CD4-positive, alpha-beta T cell treated with Interleukin-12 subunit alpha and Interleukin-12 subunit beta, for 1 hour (primary cell): ENCODE results near the gene WBP4.
"Not testable (repeated sequence)": the region's sequence is repeated elsewhere in the genome, so short reads cannot be mapped to it uniquely, and the experiment has no call there.

Experiments
- DNase-seq: peaks from one replicate; pipeline ENCODE4 v3.0.0-alpha.2; 2020

The WBP4 gene

DNA sequence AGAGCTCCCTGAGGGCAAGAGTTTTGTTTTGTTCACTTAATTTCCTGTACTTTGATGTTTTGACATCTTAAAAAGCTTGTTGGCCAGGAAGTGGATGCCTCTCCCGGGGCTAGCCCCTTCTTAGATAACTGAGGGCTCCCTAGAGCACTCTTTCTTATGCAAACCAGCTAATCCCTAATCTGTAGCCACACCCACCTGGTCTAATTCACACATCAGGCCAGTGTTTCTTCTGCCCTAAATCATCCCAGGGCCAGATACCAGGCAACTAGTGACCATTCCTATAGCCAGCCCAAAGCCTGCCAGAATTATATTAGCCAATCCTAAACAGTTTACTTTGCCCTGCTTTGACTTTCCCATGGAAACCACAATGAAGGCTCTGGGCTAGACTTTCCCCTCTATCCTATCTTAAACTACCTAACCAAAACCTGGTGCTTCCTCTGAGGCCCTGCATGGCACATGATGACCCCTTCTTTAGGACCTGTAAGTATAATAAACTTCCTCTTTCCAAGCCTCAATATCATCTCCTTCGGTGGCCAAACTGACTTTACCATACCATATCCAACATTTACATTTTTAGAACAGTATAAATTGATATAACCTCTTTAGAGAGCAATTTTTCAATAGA, 24.8 kb downstream of the WBP4 start:
- no peak for DNase-seq

DNA sequence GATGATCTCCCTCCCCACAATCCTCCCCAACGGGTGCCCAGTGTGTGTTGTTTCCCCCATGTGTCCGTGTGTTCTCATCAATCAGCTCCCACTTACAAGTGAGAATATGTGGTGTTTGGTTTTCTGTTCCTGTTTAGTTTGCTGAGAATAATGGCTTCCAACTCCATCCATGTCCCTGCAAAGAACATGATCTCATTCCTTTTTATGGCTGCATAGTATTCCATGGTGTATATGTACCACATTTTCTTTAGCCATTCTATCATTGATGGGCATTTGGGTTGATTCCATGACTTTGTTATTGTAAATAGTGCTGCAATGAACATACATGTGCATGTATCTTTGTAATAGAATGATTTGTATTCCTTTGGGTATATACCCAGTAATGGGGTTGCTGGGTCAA, 34.4 kb downstream of the WBP4 start:
- DNase-seq: not testable (repeated sequence)

DNA sequence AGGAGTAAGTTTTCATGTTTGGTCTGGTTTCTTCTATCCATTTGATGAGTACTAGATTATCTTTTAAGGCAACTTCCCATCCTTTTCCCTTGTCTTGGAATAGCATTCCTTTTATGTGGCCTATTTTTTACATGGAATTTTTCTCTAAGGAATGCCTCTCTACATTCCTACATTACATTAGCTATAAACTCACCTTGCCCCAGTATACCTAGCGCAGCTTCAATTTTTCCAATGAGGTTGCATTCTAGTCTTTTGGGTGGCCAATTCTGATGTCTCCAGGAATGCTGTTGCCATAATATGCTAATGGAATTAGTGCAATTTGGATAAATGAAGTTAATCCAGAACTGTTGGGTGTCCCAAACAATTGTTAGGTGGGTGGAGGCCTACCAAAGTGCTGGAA, 37.5 kb downstream of the WBP4 start:
- DNase-seq: no peak

DNA sequence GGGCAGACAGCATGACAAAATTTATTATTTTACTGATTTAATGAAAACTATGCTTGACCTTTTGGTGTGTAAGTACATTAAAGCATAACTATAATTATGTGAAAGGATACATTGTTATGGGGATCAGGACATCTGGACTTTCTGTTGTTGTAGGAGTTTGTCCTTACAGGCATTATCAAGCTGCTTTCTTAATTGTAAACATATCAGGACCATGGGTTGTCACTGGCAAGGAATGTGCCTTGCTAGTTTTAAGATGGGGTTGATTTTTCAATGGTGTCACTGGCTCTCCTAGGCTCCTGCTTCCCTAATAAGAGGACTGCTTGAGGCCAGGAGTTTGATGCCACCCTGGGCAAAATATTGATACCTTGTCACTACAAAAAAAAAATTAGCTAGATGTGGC, 38.7 kb downstream of the WBP4 start:
- DNase-seq: no peak

DNA sequence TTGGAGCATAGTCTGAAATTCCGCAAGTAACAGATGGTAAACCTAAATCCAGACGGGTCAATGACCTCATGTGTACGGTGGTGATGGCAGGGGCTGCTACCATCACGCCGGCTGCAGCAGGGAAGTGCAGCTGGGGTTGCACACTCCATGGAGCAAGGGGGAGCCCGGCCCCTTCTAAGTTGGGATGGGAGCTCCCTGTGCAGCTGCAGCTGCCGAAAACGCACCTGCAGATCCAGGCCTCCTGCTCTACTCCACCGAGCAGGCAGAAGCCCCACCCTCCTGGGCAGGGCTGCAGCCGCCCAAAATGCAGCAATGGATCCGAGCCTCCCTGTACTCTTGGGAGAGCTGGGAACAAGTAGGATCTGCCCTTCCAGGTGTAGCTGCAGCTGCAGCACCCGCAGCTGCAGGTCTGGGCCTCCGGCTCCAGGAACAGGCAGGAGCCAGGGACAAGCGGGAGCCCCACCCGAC, 45.8 kb downstream of the WBP4 start:
- DNase-seq: no peak

DNA sequence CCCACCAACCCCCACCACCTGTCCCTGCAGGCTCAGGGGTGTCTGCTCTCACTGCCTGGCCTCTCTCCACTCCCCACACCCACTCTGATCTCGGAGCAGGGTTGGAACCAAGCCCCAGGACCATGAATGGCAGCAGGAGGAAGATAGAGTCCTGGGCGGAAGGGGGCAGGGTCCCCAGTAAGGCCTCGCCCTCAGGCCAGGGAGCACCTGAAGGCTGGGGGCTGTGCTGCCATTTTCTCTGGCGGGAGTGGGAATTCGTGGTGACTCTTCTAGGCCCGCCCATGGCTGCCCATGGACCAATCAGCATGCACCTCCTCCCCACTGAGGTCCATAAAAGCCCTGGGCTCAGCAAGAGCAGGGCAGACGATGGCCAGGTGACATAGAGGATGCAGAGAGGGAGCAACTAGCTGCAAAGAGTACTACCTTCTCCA, 46.3 kb downstream of the WBP4 start:
- no peak for DNase-seq

DNA sequence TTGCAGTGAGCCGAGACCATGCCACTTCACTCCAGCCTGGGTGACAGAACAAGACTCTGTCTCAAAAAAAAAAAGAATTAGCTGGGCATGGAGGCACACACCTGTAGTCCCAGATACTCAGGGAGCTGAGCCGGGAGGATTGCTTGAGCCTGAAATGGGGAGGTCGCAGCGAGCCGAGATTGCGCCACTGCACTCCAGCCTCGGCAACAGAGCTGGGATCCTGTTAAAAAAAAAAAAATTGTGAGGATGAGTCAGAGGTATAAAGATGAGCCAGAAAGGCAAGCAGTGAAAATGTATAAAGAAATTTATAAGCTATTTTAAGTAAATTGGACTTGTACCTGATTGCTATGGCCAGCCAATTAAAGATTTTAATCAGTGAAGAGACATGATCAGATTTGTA, 50.1 kb downstream of the WBP4 start:
- no peak for DNase-seq

DNA sequence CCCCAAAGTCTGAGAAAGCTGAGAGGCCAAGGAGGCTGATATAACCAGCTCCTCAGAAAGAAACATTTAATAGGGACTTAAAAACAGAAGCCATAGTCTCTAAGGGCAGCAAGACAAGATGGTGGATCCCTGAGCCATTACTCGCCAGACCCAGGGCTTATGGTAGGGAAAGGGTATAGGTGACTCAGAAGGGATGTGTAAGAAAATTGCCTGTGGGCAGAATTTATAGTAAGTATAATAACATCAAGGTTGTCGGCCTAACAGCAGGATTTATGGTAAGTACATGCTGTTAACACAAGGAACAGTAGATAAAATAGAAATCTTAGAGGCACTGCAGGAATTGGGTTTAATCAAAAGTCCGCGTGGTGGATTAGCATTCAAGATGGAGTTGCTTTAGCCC, 56.6 kb downstream of the WBP4 start:
- DNase-seq: no peak

DNA sequence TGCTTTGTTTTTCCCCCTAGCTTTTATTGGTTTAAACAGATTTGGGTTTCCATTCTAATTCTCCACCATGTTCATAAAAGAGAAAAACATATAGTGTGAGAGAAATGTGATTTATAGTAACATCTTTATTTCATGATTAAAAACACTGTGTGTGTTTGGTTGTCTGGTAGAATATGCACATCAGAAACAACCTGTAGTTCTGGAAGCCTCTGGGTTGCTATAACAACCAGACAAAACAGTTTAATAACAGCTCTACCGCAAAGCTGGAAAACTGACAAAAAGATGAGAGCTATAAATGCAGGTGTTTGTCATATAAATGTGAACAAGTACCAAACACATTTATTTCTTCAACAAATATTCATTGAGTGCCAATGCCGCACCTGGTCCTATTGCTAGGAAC, 61.5 kb downstream of the WBP4 start:
- DNase-seq: peak; percentile 48

DNA sequence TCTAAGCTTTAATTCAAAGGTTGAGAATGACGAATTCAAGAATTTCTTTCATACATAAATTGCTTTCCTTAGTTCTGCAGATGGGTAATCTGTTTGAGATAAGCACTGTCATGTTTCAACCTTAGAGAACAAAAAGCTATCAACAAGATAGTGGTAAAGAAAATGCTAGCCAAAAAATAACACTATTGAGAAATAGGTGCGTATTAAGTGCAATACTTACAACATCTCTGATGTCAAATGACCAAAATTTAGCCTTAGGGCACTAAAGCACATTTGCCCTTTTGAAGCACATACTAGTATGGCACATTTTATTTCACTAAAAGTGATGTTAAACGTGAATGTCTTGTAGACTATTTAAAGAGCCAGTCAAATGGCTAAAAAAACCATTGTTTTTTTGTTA, 66.4 kb downstream of the WBP4 start:
- no peak for DNase-seq

DNA sequence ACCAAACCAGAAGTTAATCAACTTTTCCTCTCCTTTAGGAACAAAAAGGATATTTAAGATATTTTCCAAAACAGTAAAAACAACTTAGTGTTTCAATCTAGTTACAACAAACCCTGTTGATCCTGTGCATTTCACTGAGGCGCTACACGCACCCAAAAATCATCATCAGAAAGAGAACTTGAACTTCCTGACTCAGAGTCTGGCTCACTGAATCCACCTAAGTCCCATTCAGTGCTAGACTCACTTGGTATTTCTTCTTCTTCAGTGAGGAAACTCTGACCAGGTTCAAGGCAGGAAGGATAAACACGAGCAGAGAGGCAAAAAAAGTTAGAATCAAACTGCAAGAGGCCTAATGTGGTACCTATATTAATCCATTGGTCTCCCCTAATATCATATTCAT, 69.0 kb downstream of the WBP4 start:
- DNase-seq: peak; percentile 7

DNA sequence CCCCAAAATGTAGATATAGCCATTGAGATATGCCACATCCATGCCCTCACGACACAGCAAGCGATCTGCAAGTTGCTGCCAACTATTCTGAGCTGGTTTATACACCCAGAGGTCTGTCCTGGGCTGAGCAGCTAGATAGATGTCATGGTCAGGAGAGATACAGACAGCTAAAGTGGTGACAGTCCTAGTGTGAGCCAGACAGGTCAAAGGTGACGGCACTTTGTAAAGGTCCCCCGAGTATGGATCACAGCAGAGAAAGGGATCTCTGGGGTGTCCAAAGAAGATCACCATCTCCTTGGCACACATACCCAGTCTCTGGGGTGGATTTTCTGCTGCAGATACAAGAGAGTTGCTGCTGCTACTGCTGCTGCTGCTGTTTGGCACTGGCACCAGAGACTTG, 69.9 kb downstream of the WBP4 start:
- not testable (repeated sequence) for DNase-seq

DNA sequence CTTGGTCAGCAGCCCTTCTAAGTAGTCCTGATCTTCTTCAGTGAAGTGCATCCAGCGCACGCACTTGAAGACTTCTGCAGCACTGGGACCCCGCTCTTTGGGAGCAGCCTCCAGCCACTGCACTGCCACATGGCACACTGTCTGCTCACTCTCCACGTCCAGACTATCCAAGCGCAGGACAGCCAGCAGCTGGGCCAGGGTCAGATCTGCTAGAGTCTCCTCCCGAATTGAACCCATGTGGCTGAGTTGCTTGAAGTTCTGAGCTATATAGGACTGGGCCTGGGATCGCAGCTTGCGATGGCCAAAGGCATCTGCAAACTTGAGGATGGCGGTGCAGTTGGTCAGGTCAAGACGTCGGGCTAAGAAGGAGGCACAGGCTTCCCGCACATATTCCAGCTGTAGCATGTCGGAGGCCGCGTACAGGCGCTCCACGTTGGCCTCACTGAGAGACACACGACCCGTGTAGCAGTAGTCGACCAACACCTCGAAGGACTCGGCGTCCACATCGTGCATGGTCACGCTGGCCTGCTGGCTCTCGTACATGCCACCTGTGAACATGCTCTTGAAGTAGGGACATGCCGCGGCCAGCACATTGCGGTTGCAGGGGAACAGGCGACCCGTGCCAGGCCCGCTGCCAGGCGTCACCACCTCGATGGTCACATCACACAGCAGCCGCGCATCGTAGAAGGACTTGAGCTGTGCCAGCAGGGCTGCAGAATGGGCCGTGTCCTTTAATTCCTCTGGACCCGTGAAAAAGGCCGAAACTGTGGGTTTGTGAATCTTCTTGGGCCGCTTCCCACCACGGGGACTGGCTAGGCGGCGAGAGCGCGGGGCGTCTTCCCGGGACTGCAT, 70.6 kb downstream of the WBP4 start:
- DNase-seq: not testable (repeated sequence)

DNA sequence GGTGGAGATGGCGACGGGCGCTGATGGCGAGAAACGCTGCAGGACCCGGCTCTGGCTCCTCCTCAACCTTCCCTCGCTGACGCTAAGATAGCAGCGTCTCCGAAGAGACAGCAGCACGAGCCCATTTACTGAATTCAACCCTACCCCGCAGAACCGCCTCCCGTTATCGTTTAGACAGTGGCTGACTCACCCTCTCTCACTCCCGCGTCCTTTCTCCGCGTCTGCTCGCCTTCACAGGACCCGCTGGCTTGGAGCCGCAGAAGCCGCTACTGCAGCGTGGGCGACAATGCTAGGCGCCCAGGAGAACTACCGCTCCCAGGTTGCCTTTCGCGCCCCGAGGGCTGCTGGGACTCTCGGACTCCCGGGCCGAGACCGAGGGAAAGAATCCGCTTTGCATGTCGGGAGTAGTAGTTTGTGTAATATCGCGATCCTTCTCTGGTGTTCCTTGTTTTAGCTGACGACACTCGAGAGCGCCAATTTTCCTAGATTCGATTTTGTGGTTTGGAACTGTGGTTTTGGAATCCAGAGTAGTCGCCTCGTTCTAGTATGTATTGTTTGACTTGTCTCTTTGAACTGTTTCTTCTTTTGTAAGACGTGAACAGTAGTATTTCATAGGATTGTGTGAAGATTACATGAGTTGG, 71.3 kb downstream of the WBP4 start, which contains the start of gene KBTBD6:
KBTBD6 (minus strand) TSS at position 291 of the 641 bp plus-strand sequence. CDS start 291 bp downstream, outside the sequence.
- peak; percentile 93 for DNase-seq
